Cardiac fibroblast (primary cell): Measurements from ENCODE around the gene SIAE.
A peak's percentile ranks its signal among the peaks of the same experiment; 100 is the strongest.

ENCODE experiments used
- DNase-seq, 2 donors: peaks; one replicate each; pipeline versions ENCODE4 v3.0.0 to v3.0.0-alpha.2; 2010; ENCODE audit warnings: low read depth in 2 of 2
- H3K4me3 ChIP-seq, 2 donors: replicated peaks in 1 of 2; 1 replicate in 1 of 2; 2 replicates in 1 of 2; pipeline ENCODE4 v1.5.1; 2011; ENCODE audit warnings: low read depth in 2 of 2, low read length in 2 of 2, mild to moderate bottlenecking in 2 of 2, moderate library complexity in 1 of 2
- TF ChIP-seq, protein P1 (sequence below): IDR thresholded peaks from one replicate; pipeline ENCODE4 v1.5.1; 2011; ENCODE audit warnings: low read depth, mild to moderate bottlenecking, low read length, inconsistent platforms

Gene SIAE

DNA sequence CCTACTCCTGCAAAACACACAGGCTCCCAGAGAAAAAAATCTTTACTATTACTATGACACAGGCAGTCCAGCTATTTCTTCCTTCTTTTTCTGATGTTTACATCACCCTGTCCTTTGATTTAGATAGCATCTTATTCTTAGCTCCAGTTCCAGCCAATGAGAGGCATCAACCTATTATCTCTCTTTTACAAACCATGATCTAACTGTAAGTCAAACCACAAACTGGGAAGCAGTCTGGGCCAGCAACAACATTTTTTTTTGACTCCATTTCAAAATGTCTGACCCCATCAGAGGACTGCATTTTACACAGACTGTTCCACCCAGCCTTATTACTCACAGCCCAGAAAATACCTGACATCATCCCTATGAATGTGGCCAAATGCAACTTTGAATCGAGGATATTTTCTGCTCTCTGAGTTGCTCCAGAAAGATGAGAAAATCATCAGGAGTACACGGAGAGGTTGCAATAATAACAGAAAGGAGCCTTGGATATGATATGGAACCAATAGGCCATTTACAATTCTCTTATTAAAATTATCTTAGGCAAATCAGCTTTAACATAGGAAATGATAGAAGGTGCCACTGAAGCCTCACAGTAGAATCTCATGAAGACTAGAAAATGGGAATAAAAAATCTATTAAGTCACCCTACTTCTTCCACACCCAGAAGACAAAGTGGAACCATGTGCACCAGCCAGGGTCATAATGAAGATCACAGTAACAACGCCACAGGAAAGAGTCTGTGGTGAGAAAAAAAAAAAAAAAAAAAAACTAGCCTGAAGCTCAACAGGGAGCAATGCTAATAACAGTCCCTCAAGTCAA, 29.7 kb downstream of the SIAE start:
- DNase-seq = peak; percentile 87 to 96
- H3K4me3 ChIP-seq = no peak overlapping the region
- TF ChIP-seq, protein P1, sequence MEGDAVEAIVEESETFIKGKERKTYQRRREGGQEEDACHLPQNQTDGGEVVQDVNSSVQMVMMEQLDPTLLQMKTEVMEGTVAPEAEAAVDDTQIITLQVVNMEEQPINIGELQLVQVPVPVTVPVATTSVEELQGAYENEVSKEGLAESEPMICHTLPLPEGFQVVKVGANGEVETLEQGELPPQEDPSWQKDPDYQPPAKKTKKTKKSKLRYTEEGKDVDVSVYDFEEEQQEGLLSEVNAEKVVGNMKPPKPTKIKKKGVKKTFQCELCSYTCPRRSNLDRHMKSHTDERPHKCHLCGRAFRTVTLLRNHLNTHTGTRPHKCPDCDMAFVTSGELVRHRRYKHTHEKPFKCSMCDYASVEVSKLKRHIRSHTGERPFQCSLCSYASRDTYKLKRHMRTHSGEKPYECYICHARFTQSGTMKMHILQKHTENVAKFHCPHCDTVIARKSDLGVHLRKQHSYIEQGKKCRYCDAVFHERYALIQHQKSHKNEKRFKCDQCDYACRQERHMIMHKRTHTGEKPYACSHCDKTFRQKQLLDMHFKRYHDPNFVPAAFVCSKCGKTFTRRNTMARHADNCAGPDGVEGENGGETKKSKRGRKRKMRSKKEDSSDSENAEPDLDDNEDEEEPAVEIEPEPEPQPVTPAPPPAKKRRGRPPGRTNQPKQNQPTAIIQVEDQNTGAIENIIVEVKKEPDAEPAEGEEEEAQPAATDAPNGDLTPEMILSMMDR = no peak

DNA sequence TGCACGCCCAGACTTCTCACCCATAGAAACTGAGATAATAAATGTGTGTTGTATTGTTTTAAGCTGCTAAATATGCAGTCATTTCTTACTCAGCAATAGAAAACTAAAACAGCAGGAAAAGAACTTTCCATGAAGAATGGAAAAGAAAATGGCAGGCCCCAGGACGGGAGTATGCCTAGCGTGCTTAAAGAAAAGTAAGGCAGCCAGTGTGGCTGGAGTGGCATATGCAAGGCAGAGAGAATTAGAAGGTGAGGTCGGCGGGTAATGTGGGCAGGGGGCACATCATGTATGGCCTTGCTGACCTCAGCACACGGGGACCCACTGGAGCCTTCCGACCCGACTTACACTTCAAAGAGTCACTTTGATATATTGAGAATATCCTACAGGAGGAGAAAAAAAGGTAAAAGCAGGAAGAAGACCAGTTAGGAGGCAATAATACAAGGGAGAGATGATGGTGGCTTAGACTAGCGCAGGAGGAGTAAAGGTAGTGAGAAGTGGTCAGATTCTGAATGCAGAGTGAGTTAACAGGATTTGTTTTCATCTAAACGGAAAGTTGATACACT, 30.4 kb downstream of the SIAE start:
- no peak overlapping the region for H3K4me3 ChIP-seq
- no peak for DNase-seq
- TF ChIP-seq, protein P1 = no peak

DNA sequence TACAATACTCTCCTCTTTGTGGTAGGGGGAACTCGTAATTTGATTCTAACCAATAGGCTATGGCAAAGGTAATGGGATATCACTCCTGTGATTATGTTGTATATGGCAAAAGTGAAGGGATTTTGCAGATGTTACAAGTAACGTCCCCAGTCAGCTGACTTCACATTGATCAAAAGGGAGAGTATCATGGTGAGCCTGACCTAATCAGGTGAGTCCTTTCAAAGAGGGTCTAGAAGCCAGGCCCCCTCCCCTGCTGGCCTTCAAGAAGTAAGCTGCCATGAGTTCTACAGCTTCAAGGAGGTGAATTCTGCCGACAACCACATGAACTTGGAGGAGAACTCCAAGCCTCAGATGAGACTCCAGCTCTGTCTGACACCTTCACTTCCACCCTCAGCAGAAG, 30.9 kb downstream of the SIAE start:
- H3K4me3 ChIP-seq = no peak overlapping the region

DNA sequence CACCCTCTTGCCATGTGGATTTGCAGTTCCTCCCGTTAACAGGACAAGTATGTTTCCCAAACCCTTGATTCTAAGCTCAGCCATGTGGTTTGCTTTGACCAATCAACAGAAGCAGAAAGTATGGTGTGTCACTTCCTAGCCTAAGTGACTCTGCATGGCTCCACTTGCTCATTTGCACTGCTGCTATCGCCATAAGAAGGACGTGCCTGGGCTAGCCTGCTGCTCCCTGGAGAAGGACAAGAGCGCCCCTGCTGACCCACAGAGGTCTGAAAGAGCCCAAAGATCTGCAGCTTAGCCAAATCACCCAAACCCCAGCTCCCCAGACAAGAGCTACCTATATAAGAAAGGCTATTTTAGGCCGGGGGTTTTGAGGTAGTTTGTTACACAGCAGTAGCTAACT, 32.9 kb downstream of the SIAE start:
- peak in 1 of 2 donors; percentile 15 for DNase-seq
- no peak overlapping the region for H3K4me3 ChIP-seq
- TF ChIP-seq, protein P1 = no peak

More for the DNA sequence above, 30.9 kb downstream of the SIAE start:
- TF ChIP-seq, protein P1 = no peak
- DNase-seq = no peak

DNA sequence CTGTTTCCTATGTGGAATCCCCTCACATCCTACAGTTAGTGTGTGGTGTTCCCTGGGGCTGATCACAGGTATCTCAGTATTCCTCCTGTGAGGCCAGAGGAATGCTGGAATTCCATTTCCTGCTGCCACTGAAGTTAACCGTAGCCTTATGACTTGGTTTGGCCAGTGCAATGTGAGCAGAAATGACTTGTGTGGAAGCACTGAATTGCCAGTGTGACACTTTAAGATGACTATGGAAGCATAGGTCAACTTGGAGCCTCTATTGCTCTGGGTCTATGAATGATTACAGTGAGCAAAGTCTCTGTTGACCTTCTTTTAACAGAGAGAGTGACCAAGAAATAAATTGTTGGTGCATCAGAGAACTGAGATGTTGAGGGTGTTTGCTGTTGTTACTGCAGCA, 34.4 kb downstream of the SIAE start:
- no peak for DNase-seq
- TF ChIP-seq, protein P1 = no peak
- no peak overlapping the region for H3K4me3 ChIP-seq

DNA sequence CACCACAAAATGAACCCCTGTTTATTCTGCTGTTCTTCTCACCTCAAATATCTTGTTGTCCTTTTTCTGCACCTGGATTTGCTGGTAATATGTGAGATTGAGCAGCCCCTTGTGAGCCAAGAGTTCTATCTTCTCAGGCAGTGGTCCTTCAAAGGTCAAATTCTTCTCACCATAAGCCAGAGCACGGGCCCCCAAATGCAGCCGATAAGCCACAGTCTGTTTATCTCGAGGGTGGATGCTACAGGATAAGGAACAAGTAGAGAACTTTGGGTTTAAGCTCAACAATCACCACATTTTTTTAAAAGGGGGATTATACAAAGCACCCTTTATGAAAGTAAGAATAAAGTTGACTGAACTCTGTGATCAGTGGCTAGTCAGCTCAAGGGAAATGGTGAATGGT, 35.0 kb downstream of the SIAE start:
- DNase-seq = no peak
- TF ChIP-seq, protein P1 = no peak
- H3K4me3 ChIP-seq = no peak overlapping the region
